GM19035 (cell line): Measurements from ENCODE around the gene RPTOR.

ENCODE experiments used
- ATAC-seq: cut with Tn5 transposase; IDR thresholded peaks from one replicate; pipeline ENCODE4 v1.9.1; 2021; ENCODE audit not compliant: unreplicated experiment

RPTOR gene

GRCh38 chr17:80886641-80887573, 342.3 kb downstream of the RPTOR start:
- ATAC-seq: no peak

GRCh38 chr17:80887639-80888175, 343.1 kb downstream of the RPTOR start:
- ATAC-seq: no peak

GRCh38 chr17:80888276-80889160, 343.9 kb downstream of the RPTOR start:
- no peak for ATAC-seq

GRCh38 chr17:80889231-80890195, 344.9 kb downstream of the RPTOR start:
- ATAC-seq: no peak

GRCh38 chr17:80890196-80890920, 345.7 kb downstream of the RPTOR start:
- no peak for ATAC-seq

- ATAC-seq: no peak
These were observed 346.3 kb downstream of the RPTOR start for GRCh38 chr17:80890921-80891396.

- ATAC-seq: peak; percentile 60
These were observed 346.9 kb downstream of the RPTOR start for GRCh38 chr17:80891397-80892018.

- peak; percentile 77 for ATAC-seq
These were observed 347.6 kb downstream of the RPTOR start for GRCh38 chr17:80892019-80892855.

GRCh38 chr17:80892900-80893603, 348.4 kb downstream of the RPTOR start:
- ATAC-seq: no peak

GRCh38 chr17:80893604-80894438, 349.2 kb downstream of the RPTOR start:
- no peak for ATAC-seq

GRCh38 chr17:80894439-80894721, 349.7 kb downstream of the RPTOR start:
- ATAC-seq: no peak

- no peak for ATAC-seq
These were observed 350.1 kb downstream of the RPTOR start for GRCh38 chr17:80894726-80895125.

- no peak for ATAC-seq
These were observed 350.7 kb downstream of the RPTOR start for GRCh38 chr17:80895366-80895765.

- ATAC-seq: no peak
These were observed 354.1 kb downstream of the RPTOR start for GRCh38 chr17:80898716-80899115.

GRCh38 chr17:80899402-80900268, 355.0 kb downstream of the RPTOR start:
- ATAC-seq: no peak

GRCh38 chr17:80901319-80901718, 356.7 kb downstream of the RPTOR start:
- no peak for ATAC-seq
